ENCODE data around the gene QRICH2.
"Not testable (repeated sequence)": the region's sequence is repeated elsewhere in the genome, so short reads cannot be mapped to it uniquely, and the experiment has no call there.

Gene QRICH2

GRCh38 chr17:76225373-76226086, 82.5 kb downstream of the QRICH2 start:
- not testable (repeated sequence) for H3K27me3 Mint-ChIP-seq; H3K9me3 Mint-ChIP-seq (ENCODE audit: low read depth); H3K27ac Mint-ChIP-seq; H3K4me3 Mint-ChIP-seq
- Mint-ChIP-seq H3K4me1 (ENCODE audit: low read depth) (peaks cover 38% of the 10 kb centered on the region), H3K36me3 (peaks cover 17% of the 10 kb centered on the region)

Data from activated naive CD8-positive, alpha-beta T cell (primary cell).